GM19043 (cell line): Measurements from ENCODE around the gene GHRHR.

Experiments used
- ATAC-seq: cut with Tn5 transposase; IDR thresholded peaks from one replicate; pipeline ENCODE4 v1.9.1; 2021; ENCODE audit warnings: low read depth; ENCODE audit not compliant: unreplicated experiment

GHRHR gene

GRCh38 chr7:30998180-30998579 is 34.4 kb downstream of the GHRHR start:
- no peak for ATAC-seq

- ATAC-seq: no peak
Observed at GRCh38 chr7:31000161-31000693, 36.5 kb downstream of the GHRHR start.

- no peak for ATAC-seq
Observed at GRCh38 chr7:31000779-31001178, 37.0 kb downstream of the GHRHR start.

GRCh38 chr7:31002256-31002655 is 38.5 kb downstream of the GHRHR start:
- no peak for ATAC-seq

- no peak for ATAC-seq
Observed at GRCh38 chr7:31003097-31003496, 39.3 kb downstream of the GHRHR start.

GRCh38 chr7:31003721-31004120 is 40.0 kb downstream of the GHRHR start:
- no peak for ATAC-seq

- ATAC-seq: no peak
Observed at GRCh38 chr7:31004393-31004792, 40.6 kb downstream of the GHRHR start.

GRCh38 chr7:31006857-31007256 is 43.1 kb downstream of the GHRHR start:
- ATAC-seq: no peak

- ATAC-seq: no peak
Observed at GRCh38 chr7:31007634-31008033, 43.9 kb downstream of the GHRHR start.

GRCh38 chr7:31014826-31015225 is 51.1 kb downstream of the GHRHR start:
- no peak for ATAC-seq

- ATAC-seq: no peak
Observed at GRCh38 chr7:31017032-31017675, 53.4 kb downstream of the GHRHR start.

GRCh38 chr7:31017721-31018120 is 54.0 kb downstream of the GHRHR start:
- ATAC-seq: no peak

GRCh38 chr7:31019509-31019908 is 55.8 kb downstream of the GHRHR start:
- ATAC-seq: no peak

GRCh38 chr7:31020161-31020560 is 56.4 kb downstream of the GHRHR start:
- ATAC-seq: no peak

GRCh38 chr7:31020652-31021051 is 56.9 kb downstream of the GHRHR start:
- ATAC-seq: no peak

- ATAC-seq: no peak
Observed at GRCh38 chr7:31022117-31022516, 58.4 kb downstream of the GHRHR start.

- ATAC-seq: no peak
Observed at GRCh38 chr7:31022726-31023125, 59.0 kb downstream of the GHRHR start.

GRCh38 chr7:31023877-31024276 is 60.1 kb downstream of the GHRHR start:
- no peak for ATAC-seq

- ATAC-seq: peak; percentile 48
Observed at GRCh38 chr7:31027161-31027965, 63.6 kb downstream of the GHRHR start.

GRCh38 chr7:31028006-31028405 is 64.3 kb downstream of the GHRHR start:
- ATAC-seq: no peak

- ATAC-seq: no peak
Observed at GRCh38 chr7:31028417-31028992, 64.8 kb downstream of the GHRHR start.
